Endodermal cell (in vitro differentiated cells): ENCODE results near the gene RPS5. TPM values are rescaled to one million over a fixed set of nuclear protein-coding genes. Genes with fewer than 3 reads are reported as not detected.
A peak's percentile ranks its signal among the peaks of the same experiment; 100 is the strongest.

Experiments
- DNase-seq: peaks from one replicate; pipeline ENCODE4 v3.0.0-alpha.2; 2017
- H3K27ac ChIP-seq: 2 replicates; pipeline ENCODE4 v1.5.1; 2013; ENCODE audit warnings: mild to moderate bottlenecking, low read depth, low read length, moderate library complexity
- H3K27me3 ChIP-seq: 2 replicates; pipeline ENCODE4 v1.6.1; 2013; ENCODE audit warnings: mild to moderate bottlenecking, low read length, moderate library complexity; ENCODE audit not compliant: insufficient read depth, control insufficient read depth, poor library complexity, severe bottlenecking
- H3K36me3 ChIP-seq: 2 replicates; pipeline ENCODE4 v1.7.0; 2013; ENCODE audit warnings: mild to moderate bottlenecking, low read length, moderate library complexity; ENCODE audit not compliant: control insufficient read depth, insufficient read depth
- H3K4me1 ChIP-seq: one replicate; pipeline ENCODE4 v1.7.0; 2013; ENCODE audit warnings: low read length; ENCODE audit not compliant: control insufficient read depth, insufficient read depth
- H3K4me3 ChIP-seq: 2 replicates; pipeline ENCODE4 v1.5.1; 2013; ENCODE audit warnings: mild to moderate bottlenecking, low read length, moderate library complexity
- H3K9ac ChIP-seq: 2 replicates; pipeline ENCODE4 v1.6.1; 2013; ENCODE audit warnings: mild to moderate bottlenecking, low read length, moderate library complexity; ENCODE audit not compliant: poor library complexity, severe bottlenecking; ENCODE audit errors: extremely low read depth
- H3K9me3 ChIP-seq: 2 replicates; pipeline ENCODE4 v1.6.1; 2013; ENCODE audit warnings: mild to moderate bottlenecking, low read length, moderate library complexity; ENCODE audit not compliant: control insufficient read depth
- H3K27ac Mint-ChIP-seq: 2 replicates; pipeline ENCODE4 v1.8.0; 2020; ENCODE audit warnings: mixed read lengths
- H3K27me3 Mint-ChIP-seq: 2 replicates; pipeline ENCODE4 v1.8.0; 2021; ENCODE audit warnings: mild to moderate bottlenecking, mixed read lengths; ENCODE audit not compliant: insufficient read depth
- H3K36me3 Mint-ChIP-seq: 2 replicates; pipeline ENCODE4 v1.8.0; 2020; ENCODE audit warnings: low read depth, mixed read lengths
- H3K4me1 Mint-ChIP-seq: 2 replicates; pipeline ENCODE4 v1.8.0; 2020; ENCODE audit warnings: mixed read lengths
- H3K4me3 Mint-ChIP-seq: 2 replicates; pipeline ENCODE4 v1.8.0; 2020; ENCODE audit warnings: mild to moderate bottlenecking, moderate library complexity, mixed read lengths
- H3K9me3 Mint-ChIP-seq: 2 replicates; pipeline ENCODE4 v1.8.0; 2020; ENCODE audit warnings: mild to moderate bottlenecking, mixed read lengths
- CTCF ChIP-seq: fragments of 200-600 bp; sonication (generic); conservative IDR thresholded peaks from 2 replicates; pipeline ENCODE4 v1.5.0; 2021; ENCODE audit warnings: antibody characterized with exemption, mild to moderate bottlenecking
- WGBS, 2 experiments: methylation state at CpG; one replicate each; pipeline versions ENCODE4 v1.1.5 to v1.1.7; 2013; ENCODE audit warnings: missing lambda C conversion rate in 2 of 2, mixed read lengths in 1 of 2; ENCODE audit not compliant: insufficient coverage in 1 of 2, insufficient read length in 1 of 2; 5-methylcytosine and 5-hydroxymethylcytosine counted together
- total RNA-seq, 2 donors: library from RNA; stranded (reverse); fragmentation: NEBNext Ultra II Directional in 1 of 2; extraction: Animal tissue kit (Norgen Biotek cat#: 25700) in 1 of 2; gene quantifications; 2 replicates in 1 of 2; 3 replicates in 1 of 2; pipeline ENCODE4 v1.2.1, GENCODE V29; 2021

RPS5 gene
- total RNA-seq, 2 donors from 2014 or later = 896 to 1,039 TPM

DNA sequence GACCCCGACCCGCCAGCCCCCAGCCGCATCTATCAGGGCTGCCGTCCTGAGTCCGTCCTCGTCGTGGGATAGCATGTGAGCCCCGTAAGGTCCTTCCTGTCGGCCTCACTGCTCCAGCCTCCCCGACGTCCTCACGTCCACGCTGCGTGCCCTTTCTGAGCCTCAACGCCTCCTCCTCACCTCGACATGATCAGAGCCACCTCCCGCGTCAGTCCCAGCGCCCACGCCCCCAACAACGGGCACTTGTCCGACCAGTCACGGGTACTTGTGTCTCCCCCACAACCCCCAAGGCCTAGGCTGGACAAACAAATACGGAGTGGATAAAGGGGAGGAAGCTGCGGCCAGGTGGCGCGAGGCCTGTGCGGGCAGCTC is 25.2 kb upstream of the RPS5 start:
- H3K27ac Mint-ChIP-seq = peak overlapping the region; percentile 99
- H3K27ac ChIP-seq = peak overlapping the region; percentile 92
- no peaks in the 10 kb centered on the region for H3K36me3 Mint-ChIP-seq
- peak overlapping the region; percentile 89 for H3K9ac ChIP-seq
- no peaks in the 10 kb centered on the region for H3K4me1 Mint-ChIP-seq
- H3K9me3 Mint-ChIP-seq = no peaks in the 10 kb centered on the region
- no peaks in the 10 kb centered on the region for H3K4me1 ChIP-seq
- peaks cover 2% of the 10 kb centered on the region for H3K27me3 Mint-ChIP-seq
- TF ChIP-seq CTCF = no peak
- no peaks in the 10 kb centered on the region for H3K27me3 ChIP-seq
- no peaks in the 10 kb centered on the region for H3K36me3 ChIP-seq
- peak overlapping the region; percentile 91 for H3K4me3 ChIP-seq
- DNase-seq = no peak
- 6 to 23% methylated on average over 7 to 28 of the region's 28 CpGs for WGBS, 2 experiments
- peak overlapping the region; percentile 94 for H3K4me3 Mint-ChIP-seq
- H3K9me3 ChIP-seq = no peaks in the 10 kb centered on the region

DNA sequence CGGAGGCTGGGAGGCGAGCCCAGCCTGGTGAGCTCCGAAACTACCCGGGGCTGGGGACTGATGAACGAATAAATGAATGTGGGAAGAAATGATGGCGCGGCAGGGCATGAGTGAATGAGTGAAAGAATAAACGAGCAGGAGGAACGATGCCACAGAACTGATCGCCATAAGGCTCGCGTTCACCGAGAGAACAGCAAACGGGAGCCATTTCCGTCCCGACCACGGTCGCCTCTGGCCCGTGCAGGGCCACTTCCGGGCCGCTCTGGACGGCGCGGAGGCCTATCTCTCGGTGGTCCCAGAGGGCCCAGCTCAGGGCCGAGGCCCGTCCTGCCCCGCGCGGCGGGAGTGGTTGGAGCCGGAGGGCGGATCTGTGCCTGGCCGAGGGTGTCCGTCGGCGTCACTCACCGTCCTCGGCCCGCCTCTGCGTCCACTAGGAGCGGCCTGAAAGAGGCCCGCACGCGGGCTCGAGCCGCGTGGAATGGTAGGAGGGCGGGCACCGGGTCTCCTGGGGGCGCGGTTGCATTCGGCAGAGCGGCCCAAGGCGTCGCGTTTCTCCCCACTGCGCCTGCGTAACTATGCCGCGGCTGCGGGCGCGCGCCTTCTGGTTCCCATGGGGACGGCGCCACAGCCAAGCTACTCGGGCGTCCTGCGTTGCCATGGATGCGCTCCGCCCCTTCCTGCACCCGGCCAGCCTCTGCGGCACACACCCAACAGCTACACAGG is 24.6 kb upstream of the RPS5 start, which contains the start of gene ZNF497:
Gene ZNF497, minus strand, starts transcription at position 480 of the 723 bp plus-strand sequence. CDS start 5,116 bp downstream, outside the sequence.
- 0% methylated on average over 31 to 74 of the region's 74 CpGs for WGBS, 2 experiments
- Mint-ChIP-seq H3K4me3 (peak within 1 kb of the TSS; percentile 94), H3K4me1 (no peaks in the 10 kb centered on the region), H3K27me3 (peaks cover 2% of the 10 kb centered on the region), H3K36me3 (peaks cover 3% of the 10 kb centered on the region), H3K27ac (peak within 1 kb of the TSS; percentile 99), H3K9me3 (no peaks in the 10 kb centered on the region)
- no peaks in the 10 kb centered on the region for H3K36me3 ChIP-seq
- peak within 1 kb of the TSS; percentile 92 for H3K27ac ChIP-seq
- TF ChIP-seq CTCF = peak; percentile 35
- H3K4me3 ChIP-seq = peak within 1 kb of the TSS; percentile 91
- no peaks in the 10 kb centered on the region for H3K9me3 ChIP-seq
- H3K27me3 ChIP-seq = no peaks in the 10 kb centered on the region
- DNase-seq = peak; percentile 99
- H3K9ac ChIP-seq = peak within 1 kb of the TSS; percentile 89
- H3K4me1 ChIP-seq = no peaks in the 10 kb centered on the region

- no peak overlapping the region for H3K4me3 Mint-ChIP-seq
- H3K9ac ChIP-seq = no peak overlapping the region
Observed at GRCh38 chr19:58364146-58364545, 22.9 kb upstream of the RPS5 start.

More at GRCh38 chr19:58364146-58364545, 22.9 kb upstream of the RPS5 start:
- no peaks in the 10 kb centered on the region for H3K4me1 ChIP-seq
- WGBS, 2 experiments = 92 to 93% methylated on average over 5 of the region's 5 CpGs
- H3K27me3 ChIP-seq = no peaks in the 10 kb centered on the region
- no peaks in the 10 kb centered on the region for H3K9me3 ChIP-seq
- Mint-ChIP-seq H3K4me1 (no peaks in the 10 kb centered on the region), H3K27ac (no peak overlapping the region), H3K36me3 (peaks cover 3% of the 10 kb centered on the region), H3K9me3 (no peaks in the 10 kb centered on the region), H3K27me3 (peaks cover 2% of the 10 kb centered on the region)
- TF ChIP-seq CTCF = no peak
- H3K27ac ChIP-seq = no peak overlapping the region
- no peaks in the 10 kb centered on the region for H3K36me3 ChIP-seq
- DNase-seq = no peak
- H3K4me3 ChIP-seq = no peak overlapping the region
